Right lobe of liver (tissue), 6 donors: ENCODE data around the gene ANLN. TPM values are rescaled to one million over a fixed set of nuclear protein-coding genes. Genes with fewer than 3 reads are reported as not detected.
"Not testable (repeated sequence)": the region's sequence is repeated elsewhere in the genome, so short reads cannot be mapped to it uniquely, and the experiment has no call there.

Experiments
- ATAC-seq, 4 donors: fragments of 200-7000 bp; cut with Tn5 transposase; one replicate each; pipeline ENCODE4 v1.9.1; 2020; ENCODE audit warnings: mild to moderate bottlenecking in 4 of 4, moderate library complexity in 4 of 4
- DNase-seq, 3 donors: peaks; one replicate each; pipeline ENCODE4 v3.0.0-alpha.2; 2020
- H3K27ac ChIP-seq, 3 donors: fragments of 200-600 bp; one replicate each; pipeline ENCODE4 v1.8.0; 2022
- H3K27me3 ChIP-seq, 2 donors: fragments of 200-600 bp; one replicate each; pipeline ENCODE4 v1.8.0; 2022
- H3K36me3 ChIP-seq, 4 donors: fragments of 200-600 bp; sonication (generic) in 1 of 4; one replicate each; pipeline versions ENCODE4 v1.5.1 to v1.8.0; 2017 to 2022; ENCODE audit warnings: control low read depth in 1 of 4
- H3K4me1 ChIP-seq, 4 donors: fragments of 200-600 bp; sonication (generic) in 1 of 4; one replicate each; pipeline versions ENCODE4 v1.5.1 to v1.8.0; 2017 to 2022; ENCODE audit warnings: control low read depth in 1 of 4
- H3K4me3 ChIP-seq, 3 donors: fragments of 200-600 bp; one replicate each; pipeline ENCODE4 v1.8.0; 2022
- H3K9me3 ChIP-seq, 4 donors: fragments of 200-600 bp; sonication (generic) in 1 of 4; one replicate each; pipeline versions ENCODE4 v1.5.1 to v1.8.0; 2017 to 2022; ENCODE audit warnings: control low read depth in 1 of 4
- POLR2A ChIP-seq: fragments of 450-650 bp; IDR thresholded peaks from one replicate; pipeline ENCODE4 v1.6.1; 2017; ENCODE audit warnings: antibody characterized with exemption, mild to moderate bottlenecking
- WGBS: methylation state at CpG from one replicate; pipeline ENCODE4 v1.1.6; 2018; ENCODE audit warnings: low coverage, low lambda C conversion rate; ENCODE audit not compliant: insufficient coverage; ENCODE audit errors: missing lambda C conversion rate; 5-methylcytosine and 5-hydroxymethylcytosine counted together
- intact Hi-C, 2 donors: fragments of 100-400 bp; cut with DNase I; formaldehyde crosslinking; loops; one replicate each; pipeline versions ENCODE4 v1.11.2 to v1.14.1; 2022
- total RNA-seq, 6 experiments: library from RNA; depleted of rRNA in 2 of 6; stranded (reverse); fragments of >200 nt in 2 of 6; fragmentation: NEBNext Ultra II Directional in 3 of 6; extraction: Animal tissue kit (Norgen Biotek cat#: 25700) in 3 of 6; gene quantifications; one replicate each; pipeline versions ENCODE4 v1.1.0 to v1.2.4, GENCODE V29; 2016 to 2023
- TF ChIP-seq, protein P1 (sequence below), 4 donors: fragments of 200-600 bp in 3 of 4; fragments of 450-650 bp in 1 of 4; IDR thresholded peaks; one replicate each; pipeline versions ENCODE4 v1.5.1 to v1.8.0; 2016 to 2022; ENCODE audit warnings: antibody characterized with exemption in 4 of 4, mild to moderate bottlenecking in 2 of 4
- donor health status: DM: no; HTN: yes; CAD: no.
- donor health status: DM: no; HTN: no; CAD: no.
- donor health status: DM: no; HTN: no; CAD: no.
- donor health status: DM: no; HTN: yes; CAD: no.
- donor health status: DM: no; HTN: yes; CAD: no.

ANLN gene
- total RNA-seq, 6 experiments from 2014 or later: 0.44 to 7.8 (median 2.2) TPM

GRCh38 chr7:36381056-36381455, 8.6 kb upstream of the ANLN start:
- Histone ChIP-seq H3K36me3 (no peaks in the 10 kb centered on the region), H3K27ac (no peak overlapping the region), H3K27me3 (no peaks in the 10 kb centered on the region), H3K4me3 (no peak overlapping the region), H3K4me1 (no peaks in the 10 kb centered on the region), H3K9me3 (no peaks in the 10 kb centered on the region)
- TF ChIP-seq, protein P1, sequence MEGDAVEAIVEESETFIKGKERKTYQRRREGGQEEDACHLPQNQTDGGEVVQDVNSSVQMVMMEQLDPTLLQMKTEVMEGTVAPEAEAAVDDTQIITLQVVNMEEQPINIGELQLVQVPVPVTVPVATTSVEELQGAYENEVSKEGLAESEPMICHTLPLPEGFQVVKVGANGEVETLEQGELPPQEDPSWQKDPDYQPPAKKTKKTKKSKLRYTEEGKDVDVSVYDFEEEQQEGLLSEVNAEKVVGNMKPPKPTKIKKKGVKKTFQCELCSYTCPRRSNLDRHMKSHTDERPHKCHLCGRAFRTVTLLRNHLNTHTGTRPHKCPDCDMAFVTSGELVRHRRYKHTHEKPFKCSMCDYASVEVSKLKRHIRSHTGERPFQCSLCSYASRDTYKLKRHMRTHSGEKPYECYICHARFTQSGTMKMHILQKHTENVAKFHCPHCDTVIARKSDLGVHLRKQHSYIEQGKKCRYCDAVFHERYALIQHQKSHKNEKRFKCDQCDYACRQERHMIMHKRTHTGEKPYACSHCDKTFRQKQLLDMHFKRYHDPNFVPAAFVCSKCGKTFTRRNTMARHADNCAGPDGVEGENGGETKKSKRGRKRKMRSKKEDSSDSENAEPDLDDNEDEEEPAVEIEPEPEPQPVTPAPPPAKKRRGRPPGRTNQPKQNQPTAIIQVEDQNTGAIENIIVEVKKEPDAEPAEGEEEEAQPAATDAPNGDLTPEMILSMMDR (IDR thresholded peaks at IDR 0.05): no peak
- TF ChIP-seq POLR2A: no peak
- WGBS: 92% methylated on average over 2 of the region's 2 CpGs
- intact Hi-C loops: no loop called here
- DNase-seq (no peak), ATAC-seq (no peak)

GRCh38 chr7:36383284-36383683, 6.4 kb upstream of the ANLN start:
- ATAC-seq, H3K4me1 ChIP-seq, intact Hi-C loops, H3K36me3 ChIP-seq, H3K27me3 ChIP-seq, H3K27ac ChIP-seq, H3K9me3 ChIP-seq, H3K4me3 ChIP-seq, DNase-seq: not testable (repeated sequence)
- 75% methylated on average over 2 of the region's 3 CpGs for WGBS

- WGBS: 87% methylated on average over 3 of the region's 3 CpGs
- H3K36me3 ChIP-seq, H3K4me1 ChIP-seq, H3K27ac ChIP-seq, ATAC-seq, H3K4me3 ChIP-seq, H3K27me3 ChIP-seq, H3K9me3 ChIP-seq, intact Hi-C loops, DNase-seq: not testable (repeated sequence)
These were observed 4.0 kb upstream of the ANLN start for GRCh38 chr7:36385646-36386045.

GRCh38 chr7:36387435-36388231, 2.0 kb upstream of the ANLN start:
- H3K4me3 ChIP-seq: no peak overlapping the region
- WGBS: 52% methylated on average over 7 of the region's 7 CpGs
- intact Hi-C loops: no loop called here
- H3K4me1 ChIP-seq: peaks cover 0 to 8% (median 3%) of the 10 kb centered on the region in 4 donors
- DNase-seq: no peak
- no peak overlapping the region for H3K27ac ChIP-seq
- TF ChIP-seq, protein P1 (IDR thresholded peaks at IDR 0.05): no peak
- no peak for TF ChIP-seq POLR2A
- H3K27me3 ChIP-seq: no peaks in the 10 kb centered on the region
- ATAC-seq: no peak
- no peaks in the 10 kb centered on the region for H3K36me3 ChIP-seq
- H3K9me3 ChIP-seq: no peaks in the 10 kb centered on the region

DNA sequence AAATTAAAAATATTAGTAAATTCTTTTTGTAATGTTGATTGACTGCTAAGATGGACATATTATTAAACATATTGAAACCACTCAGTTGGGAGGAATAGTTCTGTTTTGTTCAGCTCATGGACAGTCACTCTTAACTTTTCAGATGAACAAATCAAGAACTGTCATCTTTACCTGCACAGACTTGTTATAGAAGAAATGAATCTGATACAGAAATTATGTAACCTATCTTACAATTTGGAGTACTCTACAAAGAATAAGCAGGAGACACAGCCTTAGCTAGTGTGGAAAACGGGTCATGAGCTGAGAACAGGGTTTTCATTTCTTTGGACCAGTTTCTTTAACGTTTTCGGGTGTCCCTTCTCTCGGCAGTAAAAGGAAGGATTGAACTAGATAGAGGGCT, 1.2 kb upstream of the ANLN start:
- Histone ChIP-seq H3K4me1 (peaks cover 0 to 8% (median 3%) of the 10 kb centered on the region in 4 donors), H3K9me3 (no peaks in the 10 kb centered on the region), H3K36me3 (no peaks in the 10 kb centered on the region), H3K27me3 (no peaks in the 10 kb centered on the region), H3K4me3 (no peak overlapping the region), H3K27ac (no peak overlapping the region)
- no peak for ATAC-seq
- WGBS: 53% methylated on average over 4 of the region's 4 CpGs
- intact Hi-C loops: no loop called here
- no peak for DNase-seq
- TF ChIP-seq, protein P1 (IDR thresholded peaks at IDR 0.05): no peak
- TF ChIP-seq POLR2A: no peak
